CD14-positive monocyte (primary cell): ENCODE results near the gene EXD2. TPM values are rescaled to one million over a fixed set of nuclear protein-coding genes. Genes with fewer than 3 reads are reported as not detected.

Source experiments
- DNase-seq, 3 donors: peaks; one replicate each; pipeline ENCODE4 v3.0.0-alpha.2; 2011 to 2022
- H2AFZ ChIP-seq: 2 replicates; pipeline ENCODE4 v1.6.0; 2012; ENCODE audit warnings: mild to moderate bottlenecking, low read depth, low read length, inconsistent platforms; ENCODE audit not compliant: insufficient read depth, poor library complexity, severe bottlenecking
- H3K27ac ChIP-seq, 2 donors: 1 replicate in 1 of 2; 2 replicates in 1 of 2; pipeline ENCODE4 v1.5.1; 2012 to 2013; ENCODE audit warnings: low read length in 2 of 2, control low read depth in 1 of 2, inconsistent platforms in 1 of 2, low read depth in 1 of 2, mild to moderate bottlenecking in 1 of 2
- H3K27me3 ChIP-seq, 2 donors: one replicate each; pipeline versions ENCODE4 v1.6.0 to v1.6.1; 2011 to 2013; ENCODE audit warnings: low read length in 2 of 2; ENCODE audit not compliant: control insufficient read depth in 2 of 2, insufficient read depth in 2 of 2
- H3K36me3 ChIP-seq, 2 donors: replicated peaks in 1 of 2; 1 replicate in 1 of 2; 2 replicates in 1 of 2; pipeline versions ENCODE4 v1.5.1 to v1.6.1; 2012 to 2013; ENCODE audit warnings: low read length in 2 of 2, control low read depth in 1 of 2, inconsistent platforms in 1 of 2, mild to moderate bottlenecking in 1 of 2; ENCODE audit not compliant: insufficient read depth in 2 of 2, control insufficient read depth in 1 of 2
- H3K4me1 ChIP-seq, 2 donors: 1 replicate in 1 of 2; 2 replicates in 1 of 2; pipeline versions ENCODE4 v1.5.1 to v1.6.1; 2012 to 2013; ENCODE audit warnings: low read length in 2 of 2, control low read depth in 1 of 2, inconsistent platforms in 1 of 2, mild to moderate bottlenecking in 1 of 2, moderate library complexity in 1 of 2; ENCODE audit not compliant: insufficient read depth in 2 of 2, control insufficient read depth in 1 of 2
- H3K4me2 ChIP-seq: replicated peaks from 2 replicates; pipeline ENCODE3; 2012; ENCODE audit warnings: low read length, moderate library complexity, mild to moderate bottlenecking; ENCODE audit not compliant: poor library complexity, severe bottlenecking; ENCODE audit errors: extremely low read depth
- H3K4me3 ChIP-seq, 3 experiments: fragments of 200-600 bp in 1 of 3; sonication (generic) in 1 of 3; replicated peaks in 1 of 3; 1 replicate in 2 of 3; 2 replicates in 1 of 3; pipeline ENCODE4 v1.5.1; 2011 to 2013; ENCODE audit warnings: low read length in 3 of 3, mild to moderate bottlenecking in 3 of 3, control low read depth in 2 of 3, low read depth in 2 of 3, inconsistent platforms in 1 of 3, moderate library complexity in 1 of 3
- H3K79me2 ChIP-seq: 2 replicates; pipeline ENCODE4 v1.6.0; 2012; ENCODE audit warnings: mild to moderate bottlenecking, control low read depth, inconsistent platforms, low read length, moderate library complexity; ENCODE audit not compliant: insufficient read depth
- H3K9ac ChIP-seq: 2 replicates; pipeline ENCODE4 v1.6.0; 2017; ENCODE audit warnings: low read length, mild to moderate bottlenecking; ENCODE audit not compliant: insufficient read depth, poor library complexity, severe bottlenecking
- H3K9me3 ChIP-seq, 2 donors: replicated peaks in 1 of 2; 1 replicate in 1 of 2; 2 replicates in 1 of 2; pipeline versions ENCODE4 v1.5.1 to v1.6.1; 2012 to 2013; ENCODE audit warnings: low read length in 2 of 2, control low read depth in 1 of 2; ENCODE audit not compliant: control insufficient read depth in 1 of 2, insufficient read depth in 1 of 2
- H4K20me1 ChIP-seq: 2 replicates; pipeline ENCODE4 v1.6.0; 2012; ENCODE audit warnings: mild to moderate bottlenecking, low read length, control low read depth, moderate library complexity; ENCODE audit not compliant: insufficient read depth
- H3K27ac Mint-ChIP-seq, 7 donors: one replicate each; pipeline ENCODE4 v1.8.0; 2020; ENCODE audit warnings: mild to moderate bottlenecking in 7 of 7, mixed read lengths in 7 of 7, moderate library complexity in 6 of 7, inconsistent platforms in 2 of 7
- H3K27me3 Mint-ChIP-seq, 3 donors: one replicate each; pipeline ENCODE4 v1.8.0; 2021 to 2022; ENCODE audit warnings: low read depth in 3 of 3, mild to moderate bottlenecking in 3 of 3, mixed read lengths in 3 of 3, moderate library complexity in 3 of 3, inconsistent platforms in 1 of 3
- H3K36me3 Mint-ChIP-seq, 2 donors: one replicate each; pipeline ENCODE4 v1.8.0; 2020; ENCODE audit warnings: mixed read lengths in 2 of 2, inconsistent platforms in 1 of 2, mild to moderate bottlenecking in 1 of 2
- H3K4me1 Mint-ChIP-seq: one replicate; pipeline ENCODE4 v1.8.0; 2020; ENCODE audit warnings: mild to moderate bottlenecking, mixed read lengths
- H3K4me3 Mint-ChIP-seq, 2 donors: one replicate each; pipeline ENCODE4 v1.8.0; 2020; ENCODE audit warnings: mild to moderate bottlenecking in 2 of 2, mixed read lengths in 2 of 2, moderate library complexity in 1 of 2
- H3K9me3 Mint-ChIP-seq, 7 donors: one replicate each; pipeline ENCODE4 v1.8.0; 2020 to 2022; ENCODE audit warnings: mixed read lengths in 7 of 7, mild to moderate bottlenecking in 6 of 7, moderate library complexity in 6 of 7, inconsistent platforms in 2 of 7
- CTCF ChIP-seq: fragments of 200-600 bp; IDR thresholded peaks from one replicate; pipeline ENCODE4 v1.8.0; 2022; ENCODE audit warnings: antibody characterized with exemption, mild to moderate bottlenecking
- WGBS: methylation state at CpG from one replicate; pipeline ENCODE4 v1.1.5; 2013; ENCODE audit warnings: missing lambda C conversion rate; ENCODE audit not compliant: insufficient coverage; 5-methylcytosine and 5-hydroxymethylcytosine counted together
- intact Hi-C, 2 donors: fragments of 100-400 bp; cut with micrococcal nuclease; formaldehyde crosslinking; loops; one replicate each; pipeline versions ENCODE4 v1.15.0 to v1.15.1; 2023
- polyA plus RNA-seq, 3 donors: library from polyadenylated mRNA; depleted of rRNA in 1 of 3; unstranded in 2 of 3; stranded (reverse) in 1 of 3; fragments of 300-500 nt in 2 of 3; fragments of >200 nt in 1 of 3; fragmentation: Illumina TruSeq in 2 of 3; gene quantifications; 1 replicate in 2 of 3; 2 replicates in 1 of 3; pipeline ENCODE4 v1.2.3, GENCODE V29; 2012 to 2021

The EXD2 gene
- polyA plus RNA-seq, 3 donors, result 2.3 to 4.0 (median 3.1) TPM

GRCh38 chr14:69269381-69269780 is 78.1 kb downstream of the EXD2 start:
- Histone ChIP-seq H3K4me1 (no peaks in the 10 kb centered on the region), H3K27ac (no peak overlapping the region), H4K20me1 (no peaks in the 10 kb centered on the region), H3K27me3 (peaks cover 6 to 7% of the 10 kb centered on the region in 2 donors), H3K79me2 (no peaks in the 10 kb centered on the region), H3K9me3 (no peaks in the 10 kb centered on the region), H3K4me2 (no peak overlapping the region), H3K4me3 (no peak overlapping the region), H2AFZ (no peak overlapping the region), H3K9ac (no peak overlapping the region), H3K36me3 (no peaks in the 10 kb centered on the region)
- WGBS, result 80% methylated on average over 1 of the region's 1 CpG
- Mint-ChIP-seq H3K4me3 (no peak overlapping the region), H3K4me1 (no peaks in the 10 kb centered on the region), H3K9me3 (peaks cover 0 to 1% (median 0%) of the 10 kb centered on the region in 7 donors), H3K36me3 (no peaks in the 10 kb centered on the region), H3K27ac (no peak overlapping the region), H3K27me3 (peaks cover 6 to 13% (median 13%) of the 10 kb centered on the region in 3 donors)
- DNase-seq, result no peak
- TF ChIP-seq CTCF, result no peak
- intact Hi-C loops, result no loop called here

- Mint-ChIP-seq H3K9me3 (peaks cover 0 to 1% (median 0%) of the 10 kb centered on the region in 7 donors), H3K27ac (no peak overlapping the region), H3K36me3 (no peaks in the 10 kb centered on the region), H3K27me3 (peaks cover 13 to 15% (median 14%) of the 10 kb centered on the region in 3 donors), H3K4me1 (no peaks in the 10 kb centered on the region), H3K4me3 (no peak overlapping the region)
- no peak overlapping the region for H3K4me3 ChIP-seq
- WGBS, result 91% methylated on average over 9 of the region's 10 CpGs
- no peaks in the 10 kb centered on the region for H3K79me2 ChIP-seq
- H3K27ac ChIP-seq, result no peak overlapping the region
- no peak overlapping the region for H2AFZ ChIP-seq
- no peaks in the 10 kb centered on the region for H3K36me3 ChIP-seq
- H3K4me2 ChIP-seq, result no peak overlapping the region
- no peaks in the 10 kb centered on the region for H4K20me1 ChIP-seq
- no peak overlapping the region for H3K9ac ChIP-seq
- intact Hi-C loops, result no loop called here
- H3K4me1 ChIP-seq, result no peaks in the 10 kb centered on the region
- H3K9me3 ChIP-seq, result no peaks in the 10 kb centered on the region
- peaks cover 5 to 6% of the 10 kb centered on the region in 2 donors for H3K27me3 ChIP-seq
- TF ChIP-seq CTCF, result no peak
- DNase-seq, result no peak
These were observed 78.8 kb downstream of the EXD2 start for GRCh38 chr14:69270097-69270496.
